GM19099 (cell line): Measurements from ENCODE around the gene P4HA3.

ENCODE experiments used
- POLR2A ChIP-seq: IDR thresholded peaks from 3 replicates; pipeline ENCODE4 v1.6.1; 2011; ENCODE audit warnings: low read depth; ENCODE audit not compliant: insufficient read length; ENCODE audit errors: extremely low read depth

Gene P4HA3

DNA sequence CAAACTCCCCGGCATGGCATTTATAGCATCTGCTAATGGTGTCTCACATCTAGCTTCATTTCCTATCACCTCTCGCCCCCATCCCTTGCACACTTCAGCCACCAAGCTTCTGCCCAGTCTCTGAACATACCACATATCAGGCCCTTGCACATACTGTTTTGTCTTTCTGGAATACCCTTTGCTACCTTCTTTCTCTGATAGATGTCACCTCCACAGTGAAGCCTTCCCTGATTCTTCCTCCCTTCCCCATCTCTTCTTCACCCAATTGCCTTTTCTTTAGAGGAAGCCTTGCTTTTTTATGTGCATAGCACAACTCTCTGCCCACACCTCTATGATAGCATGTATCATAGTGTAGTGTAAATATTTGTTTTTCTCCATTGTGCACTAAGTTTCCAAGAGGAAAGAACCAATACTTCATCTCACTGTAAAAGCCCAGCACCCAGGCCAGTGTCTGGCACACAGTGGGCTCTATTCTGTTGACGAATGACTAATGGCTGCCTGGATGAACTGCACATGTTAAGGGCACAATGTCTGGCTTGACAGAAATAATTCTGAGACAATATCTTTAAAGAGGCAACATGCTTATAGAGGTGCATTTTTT lies 27.8 kb downstream of the P4HA3 start:
- no peak for TF ChIP-seq POLR2A

DNA sequence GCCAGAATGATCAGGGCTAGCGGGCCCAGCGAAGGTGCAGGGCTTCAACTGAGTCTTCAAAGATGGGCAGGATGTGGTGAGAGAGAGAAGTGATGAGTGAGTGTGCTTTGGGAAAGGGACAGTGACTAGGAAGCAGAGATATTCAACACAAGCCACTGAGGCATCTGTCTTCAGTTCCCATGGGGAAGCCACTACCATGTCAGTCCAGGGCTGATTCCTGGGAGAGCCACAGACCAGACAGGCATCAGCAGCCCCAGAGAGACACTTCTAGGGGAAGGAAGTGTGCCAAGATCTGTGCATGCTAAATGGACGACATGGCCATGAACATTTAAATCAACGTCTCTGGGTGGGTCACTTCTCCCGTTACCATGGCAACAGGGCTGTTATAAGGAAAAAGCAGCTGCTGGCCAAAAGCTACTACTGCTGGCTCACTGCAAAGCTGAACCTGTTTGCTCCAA lies 28.5 kb downstream of the P4HA3 start:
- TF ChIP-seq POLR2A = no peak

DNA sequence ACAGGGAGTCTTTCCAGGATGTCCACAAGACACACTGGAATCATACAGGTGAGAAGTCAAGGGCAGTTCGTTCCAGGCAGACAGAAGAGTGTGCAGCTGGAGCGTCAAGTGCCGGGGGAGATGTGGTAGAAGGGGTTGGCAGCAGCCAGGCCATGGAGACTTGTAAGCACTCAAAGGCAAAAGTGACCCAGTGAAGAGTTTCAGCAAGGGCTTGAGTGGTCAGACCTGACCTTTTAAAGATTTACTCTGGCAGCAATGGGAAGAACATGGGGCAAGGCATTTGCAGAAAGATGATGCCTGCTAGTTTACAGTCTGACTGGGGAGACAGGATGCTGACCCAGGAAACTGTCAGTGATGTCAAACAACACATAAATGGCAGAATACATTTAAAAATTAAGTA lies 29.0 kb downstream of the P4HA3 start:
- no peak for TF ChIP-seq POLR2A

DNA sequence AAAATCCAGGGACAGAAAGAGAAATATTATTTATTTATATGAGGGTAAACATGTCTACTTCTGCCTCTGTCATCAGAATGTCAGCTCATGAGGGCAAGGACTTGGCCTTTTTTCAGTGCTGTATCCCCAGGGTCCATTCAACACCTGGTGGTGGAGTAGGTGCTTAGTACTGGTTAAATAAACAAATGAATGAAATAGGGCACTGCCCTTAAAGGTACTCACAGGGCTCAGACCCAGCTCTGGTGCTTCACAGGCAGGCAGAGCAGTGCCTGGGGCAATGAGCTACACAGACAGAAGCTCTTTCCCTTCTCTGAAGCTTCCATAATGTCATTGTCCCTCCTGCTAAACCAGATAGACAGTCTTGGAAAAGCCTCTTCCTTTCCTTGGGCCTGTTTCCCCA lies 30.9 kb downstream of the P4HA3 start:
- no peak for TF ChIP-seq POLR2A

DNA sequence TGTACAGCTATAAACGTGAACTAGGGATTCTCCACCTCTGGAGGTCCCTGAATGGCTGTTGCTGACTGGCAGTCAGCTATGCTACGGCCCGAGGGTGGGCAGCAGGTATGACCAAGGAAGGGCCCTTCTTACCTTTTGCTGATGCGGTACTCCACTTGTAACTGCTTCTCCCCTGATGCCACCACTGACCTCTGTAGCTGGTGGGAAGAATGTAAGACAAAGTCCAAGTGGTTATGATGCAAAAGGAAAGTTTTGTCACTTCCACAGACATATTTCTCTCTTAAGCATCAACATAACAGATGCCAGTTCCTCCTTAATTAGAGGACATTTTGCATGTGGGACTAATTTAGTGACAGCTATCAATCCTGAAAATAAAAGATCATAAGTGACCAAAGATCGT lies 32.2 kb downstream of the P4HA3 start:
- TF ChIP-seq POLR2A = no peak

DNA sequence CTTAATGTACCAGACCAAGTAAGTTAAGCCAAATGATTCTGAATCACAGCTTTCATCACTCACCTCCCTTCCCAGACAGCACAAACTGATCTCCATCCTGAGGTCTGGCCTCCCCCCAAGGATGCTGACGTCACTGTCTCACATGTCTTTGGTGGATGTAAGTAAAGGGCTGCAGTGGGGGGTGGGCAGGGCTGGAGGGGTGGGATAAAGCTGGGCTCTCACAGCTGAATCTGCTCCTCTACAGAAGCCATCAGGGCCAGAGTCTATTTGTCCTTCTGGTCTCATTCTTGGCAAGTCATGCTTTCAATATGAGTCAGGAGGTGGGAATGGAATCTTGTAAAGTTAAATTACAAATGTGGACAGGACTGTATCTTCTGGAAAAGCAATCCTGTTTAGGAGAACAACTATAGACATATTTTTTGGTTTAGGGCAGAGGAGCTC lies 32.7 kb downstream of the P4HA3 start:
- no peak for TF ChIP-seq POLR2A

DNA sequence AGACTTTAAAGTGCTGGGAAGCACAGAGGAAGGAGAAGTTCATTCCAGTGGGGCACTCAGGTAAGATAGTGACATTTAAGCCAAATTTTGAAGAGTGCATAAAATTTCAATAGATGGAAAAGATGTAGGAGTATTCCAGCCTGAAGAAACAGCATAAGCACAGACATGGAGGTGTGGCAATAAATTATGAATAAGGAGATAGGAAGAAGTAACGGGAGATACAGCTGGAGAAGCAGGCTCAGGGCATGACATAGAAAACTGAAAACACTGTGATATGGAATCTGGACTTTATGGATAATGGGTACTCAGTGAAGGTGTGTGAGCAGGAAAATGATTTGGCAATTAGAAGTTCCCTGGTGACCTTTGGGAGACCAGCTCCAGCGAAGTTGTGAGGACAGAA lies 33.3 kb downstream of the P4HA3 start:
- TF ChIP-seq POLR2A = no peak

DNA sequence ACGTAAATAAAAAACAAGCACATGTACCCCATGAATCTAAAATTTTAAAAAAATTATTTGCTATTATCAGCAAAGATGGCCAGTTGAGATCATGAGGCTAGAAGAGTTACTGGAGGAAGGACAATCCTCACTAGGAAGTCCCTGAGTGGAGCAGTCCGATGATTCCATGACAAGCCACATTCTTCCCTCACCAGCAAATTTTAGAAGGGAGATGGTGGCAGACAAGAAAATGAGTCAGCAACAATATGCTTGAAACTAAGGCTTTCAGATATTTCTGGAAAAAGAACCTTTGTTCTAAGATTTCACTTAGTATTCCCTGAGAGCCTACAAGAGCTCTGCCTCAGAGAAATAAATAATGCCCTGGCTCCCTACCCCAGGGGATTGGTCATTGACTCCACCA lies 34.9 kb downstream of the P4HA3 start:
- TF ChIP-seq POLR2A = no peak

DNA sequence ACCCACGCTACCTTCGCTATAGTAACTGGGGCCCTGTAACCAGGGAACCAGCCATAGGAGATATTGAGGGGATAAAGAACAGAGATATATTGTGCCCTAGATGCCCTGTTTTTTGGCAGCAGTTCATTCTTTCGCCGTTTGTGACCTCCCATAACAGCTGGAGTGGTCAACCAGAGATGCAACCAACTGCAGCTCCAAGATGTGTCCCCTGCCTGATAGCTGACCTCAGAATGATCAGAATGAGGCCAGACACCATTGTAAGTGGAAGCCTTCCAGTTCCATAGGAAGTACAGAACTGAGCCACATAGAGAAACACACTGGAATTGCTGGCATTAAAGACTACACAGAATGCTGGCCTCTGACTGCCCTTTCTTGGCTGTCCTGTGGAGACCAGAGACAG lies 39.2 kb downstream of the P4HA3 start:
- no peak for TF ChIP-seq POLR2A

DNA sequence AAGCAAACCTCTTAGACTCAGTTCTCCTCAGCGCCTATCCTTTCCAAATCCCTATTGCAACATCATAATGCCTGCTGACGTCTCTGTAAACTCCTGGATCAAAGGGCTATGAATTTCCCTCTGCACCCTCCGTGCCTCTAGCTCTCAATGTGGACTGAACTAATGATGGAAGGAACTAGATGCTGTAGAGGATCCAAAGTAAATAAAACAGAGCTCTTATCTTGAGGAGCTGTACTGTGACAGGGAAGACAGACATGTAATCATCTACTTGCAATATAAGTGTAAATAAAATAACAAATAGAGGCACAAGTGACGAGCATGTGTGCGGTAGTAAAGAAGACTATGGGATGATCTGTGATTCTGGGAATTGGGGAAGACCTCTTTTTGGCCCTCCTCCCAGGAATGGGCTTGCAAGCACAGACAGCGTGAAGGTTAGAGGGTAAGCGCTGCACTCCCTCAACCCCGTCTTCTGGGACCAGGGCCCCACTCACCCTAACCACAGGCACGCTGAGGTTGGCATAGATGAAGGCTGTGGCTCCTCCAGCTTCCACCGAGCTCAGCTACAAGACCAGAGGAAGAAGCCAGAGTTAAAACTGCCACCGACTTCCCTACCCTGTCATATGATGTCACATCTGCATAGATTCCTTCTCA lies 42.2 kb downstream of the P4HA3 start:
- TF ChIP-seq POLR2A = no peak

DNA sequence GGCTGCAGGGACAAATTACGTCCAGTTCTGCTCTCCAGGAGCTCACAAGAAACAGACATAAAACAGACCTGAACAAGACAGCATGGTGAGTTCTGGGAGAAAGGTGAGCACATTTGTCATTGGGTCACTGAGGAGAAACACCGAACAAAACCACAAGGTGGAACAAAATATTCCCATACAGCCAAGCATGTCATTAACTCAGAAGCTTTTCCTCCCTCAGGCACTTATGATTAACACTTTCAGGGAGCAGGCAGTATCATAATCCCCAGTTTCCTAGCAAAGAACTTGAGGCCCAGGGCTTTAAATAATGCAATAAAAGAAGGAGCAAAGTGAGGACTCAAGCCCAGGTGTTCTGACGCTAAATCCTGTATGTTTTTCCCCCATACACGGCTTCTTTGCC lies 43.0 kb downstream of the P4HA3 start:
- TF ChIP-seq POLR2A = no peak

DNA sequence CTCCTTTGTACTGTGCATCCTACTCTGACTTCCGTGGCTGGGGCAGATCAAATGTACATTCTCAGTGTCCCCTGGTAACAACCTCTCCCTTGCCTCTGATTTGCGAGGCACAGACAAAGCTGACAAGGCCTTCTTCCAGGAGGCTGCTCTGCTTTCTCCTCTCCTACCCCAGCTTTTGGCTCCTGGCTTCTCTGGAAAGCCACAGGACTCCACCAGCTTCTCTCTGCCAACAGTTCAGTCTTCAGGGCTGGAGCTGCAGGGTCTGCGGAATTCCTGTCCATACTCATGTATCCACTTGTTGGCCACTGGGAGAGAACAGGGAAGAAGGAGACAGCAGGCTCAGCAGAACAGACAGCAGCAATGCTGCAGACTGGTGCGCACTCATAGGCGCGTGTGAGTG lies 44.4 kb downstream of the P4HA3 start:
- TF ChIP-seq POLR2A = no peak

DNA sequence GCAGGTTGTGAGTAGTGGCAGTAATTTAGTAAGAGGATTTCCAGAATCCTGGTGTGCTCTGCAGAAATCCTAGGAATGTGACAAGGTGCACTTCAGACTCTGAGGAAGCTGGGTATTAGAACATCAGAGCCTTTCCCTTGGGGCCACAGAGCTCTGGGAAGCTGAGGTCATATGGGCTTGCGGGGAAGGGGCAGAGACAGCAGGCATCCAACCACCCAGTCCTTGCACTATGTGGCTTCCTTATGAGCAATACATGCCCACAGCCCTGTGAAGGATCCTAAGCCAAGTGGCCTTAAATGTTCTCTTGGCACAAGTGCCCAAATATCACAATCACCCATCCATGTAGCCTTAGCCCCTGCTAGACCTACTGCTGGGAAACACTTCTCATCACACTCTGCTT lies 46.2 kb downstream of the P4HA3 start:
- no peak for TF ChIP-seq POLR2A

DNA sequence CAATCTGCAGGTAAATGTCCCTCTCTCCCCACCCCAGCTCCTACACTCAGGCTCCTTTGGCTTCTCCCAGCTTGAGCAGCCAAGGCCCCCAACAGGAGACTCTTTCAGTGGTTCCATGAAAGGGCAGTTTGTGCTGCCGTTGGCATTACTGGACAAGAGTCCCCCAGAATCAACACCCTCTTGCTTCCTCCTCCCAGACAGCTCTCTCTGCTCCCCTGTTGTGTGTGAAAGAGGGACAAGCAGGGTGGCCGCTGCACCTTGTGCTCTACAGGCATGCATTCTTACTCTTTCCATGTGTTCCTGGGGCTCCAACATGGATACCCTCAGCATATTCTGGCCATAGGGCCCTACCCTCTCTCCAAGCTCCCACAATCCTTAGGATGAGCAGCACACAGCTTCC lies 48.7 kb downstream of the P4HA3 start:
- no peak for TF ChIP-seq POLR2A

DNA sequence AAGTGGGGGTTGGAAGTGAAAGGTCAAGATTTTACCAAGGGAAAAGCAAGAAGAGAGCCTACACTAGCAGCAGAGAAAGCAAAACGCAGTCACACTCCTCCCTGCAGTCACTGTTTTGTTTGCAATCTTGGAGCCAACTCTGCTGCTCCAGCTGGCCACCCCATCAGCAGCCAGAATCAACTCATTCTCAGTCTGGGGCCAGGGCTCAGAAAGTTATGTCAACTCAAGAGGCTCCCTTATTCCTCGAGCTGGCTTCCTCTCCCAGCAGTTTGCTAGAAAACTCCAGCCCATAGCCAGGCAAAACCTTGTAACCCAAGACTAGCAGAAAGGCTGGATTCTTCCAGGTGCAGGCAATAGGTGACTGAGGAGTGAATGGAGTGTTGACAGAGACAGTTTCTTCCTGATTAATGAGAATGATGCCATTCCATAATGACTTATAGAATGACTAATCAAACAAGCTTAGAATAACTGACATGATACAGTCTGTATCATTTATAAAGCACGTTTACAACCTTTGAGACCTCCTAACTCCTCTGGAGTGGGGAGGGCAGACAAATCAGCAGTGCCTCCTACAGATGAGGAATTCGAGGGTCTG lies 53.4 kb downstream of the P4HA3 start:
- no peak for TF ChIP-seq POLR2A

DNA sequence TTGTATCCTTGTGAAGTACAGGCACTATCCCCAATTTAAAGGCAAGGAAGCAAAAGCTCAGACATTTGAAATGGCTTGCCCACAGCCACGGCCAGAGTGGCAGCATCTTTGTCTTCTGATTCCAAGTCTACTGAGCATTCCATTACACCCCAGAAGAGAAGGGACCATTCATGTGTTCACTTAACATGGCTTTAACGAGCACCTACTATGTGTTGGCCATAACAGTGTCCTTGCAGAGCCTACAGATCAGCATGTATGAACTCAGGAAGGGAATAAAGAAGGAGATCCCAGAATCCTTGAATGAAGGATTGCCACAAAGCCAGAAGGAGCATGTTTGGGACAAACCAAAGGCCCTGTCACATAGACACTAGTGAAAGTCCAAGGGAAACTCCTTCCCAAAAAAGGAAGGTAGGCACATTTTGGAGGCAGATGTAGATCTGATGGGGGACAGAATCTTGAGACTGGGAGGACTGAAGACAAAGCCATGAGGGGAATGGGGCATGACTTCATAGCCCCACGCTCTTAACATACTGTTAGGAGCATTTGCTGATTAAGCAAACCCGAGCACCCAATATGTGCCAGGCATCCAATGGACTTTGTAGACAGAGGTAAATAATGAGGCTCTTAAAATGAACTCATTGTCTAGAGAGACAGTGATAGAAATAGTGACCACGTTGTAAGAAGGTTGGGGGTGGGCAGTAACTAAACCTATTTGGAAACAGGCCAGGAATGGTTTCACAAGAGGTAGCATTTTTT lies 54.9 kb downstream of the P4HA3 start:
- no peak for TF ChIP-seq POLR2A

DNA sequence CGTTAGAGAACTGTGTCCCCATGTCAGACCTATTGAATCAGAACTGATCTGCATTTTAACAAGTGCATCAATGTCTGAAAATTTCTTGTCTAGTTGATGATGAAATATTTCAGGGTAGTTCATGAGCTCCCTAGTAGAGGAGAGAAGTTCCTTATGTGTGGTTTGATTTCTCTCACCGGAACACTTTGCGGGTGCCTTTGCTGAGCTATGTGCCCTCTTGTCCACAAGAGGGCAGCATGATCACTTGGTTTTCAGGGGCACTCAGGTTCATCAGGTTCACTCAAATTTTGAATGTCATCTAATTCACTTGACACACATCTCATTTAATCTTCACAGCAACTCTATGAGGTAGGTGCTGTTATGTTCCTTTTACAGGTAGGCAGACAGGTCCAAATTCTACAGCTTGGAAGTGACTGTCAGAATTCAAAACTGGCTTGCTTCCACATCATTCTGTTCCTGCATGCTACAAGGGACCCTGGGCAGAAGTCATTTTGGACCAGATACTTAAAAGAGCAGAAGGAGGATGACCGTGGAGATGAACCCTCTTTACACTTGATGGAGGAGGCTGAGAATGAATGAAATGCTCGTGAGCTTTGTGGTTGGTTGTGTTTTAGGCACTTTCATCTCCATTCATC lies 55.6 kb downstream of the P4HA3 start:
- no peak for TF ChIP-seq POLR2A
